Measurements from ENCODE around the gene AGTPBP1.
"Not testable (repeated sequence)": the region's sequence is repeated elsewhere in the genome, so short reads cannot be mapped to it uniquely, and the experiment has no call there.

AGTPBP1 gene

GRCh38 chr9:85741875-85742596 lies at the start of gene AGTPBP1:
Gene AGTPBP1, minus strand, starts transcription at chr9:85741954. Its CDS starts 29,421 bp downstream, at chr9:85712533.
- DNase-seq: peak; percentile 91

GRCh38 chr9:85786116-85786515 lies 44.4 kb upstream of the AGTPBP1 start:
- not testable (repeated sequence) for DNase-seq

- DNase-seq: not testable (repeated sequence)
Measured at GRCh38 chr9:85773844-85774243, 32.1 kb upstream of the AGTPBP1 start.

- not testable (repeated sequence) for DNase-seq
Measured at GRCh38 chr9:85761802-85762201, 20.0 kb upstream of the AGTPBP1 start.

- not testable (repeated sequence) for DNase-seq
Measured at GRCh38 chr9:85757716-85758115, 16.0 kb upstream of the AGTPBP1 start.

- DNase-seq: not testable (repeated sequence)
Measured at GRCh38 chr9:85756216-85756615, 14.5 kb upstream of the AGTPBP1 start.

GRCh38 chr9:85746309-85746708 lies 4.6 kb upstream of the AGTPBP1 start:
- DNase-seq: no peak

GRCh38 chr9:85745203-85745602 lies 3.4 kb upstream of the AGTPBP1 start:
- no peak for DNase-seq

GRCh38 chr9:85744480-85744879 lies 2.7 kb upstream of the AGTPBP1 start:
- DNase-seq: no peak

GRCh38 chr9:85743275-85744128 lies 1.7 kb upstream of the AGTPBP1 start:
- DNase-seq: no peak

GRCh38 chr9:85742597-85742936 lies 813 bp upstream of the AGTPBP1 start:
- no peak for DNase-seq

GRCh38 chr9:85741095-85741874 lies 469 bp downstream of the AGTPBP1 start:
- peak; percentile 69 for DNase-seq

- no peak for DNase-seq
Measured at GRCh38 chr9:85740787-85741094, 1.0 kb downstream of the AGTPBP1 start.

GRCh38 chr9:85738509-85738908 lies 3.2 kb downstream of the AGTPBP1 start:
- no peak for DNase-seq

GRCh38 chr9:85737671-85738070 lies 4.1 kb downstream of the AGTPBP1 start:
- DNase-seq: no peak

- DNase-seq: no peak
Measured at GRCh38 chr9:85730916-85731630, 10.7 kb downstream of the AGTPBP1 start.

- DNase-seq: no peak
Measured at GRCh38 chr9:85729882-85730281, 11.9 kb downstream of the AGTPBP1 start.

GRCh38 chr9:85727500-85727899 lies 14.3 kb downstream of the AGTPBP1 start:
- DNase-seq: no peak

- DNase-seq: no peak
Measured at GRCh38 chr9:85726737-85727136, 15.0 kb downstream of the AGTPBP1 start.

GRCh38 chr9:85723215-85723614 lies 18.5 kb downstream of the AGTPBP1 start:
- DNase-seq: no peak

GRCh38 chr9:85719411-85719810 lies 22.3 kb downstream of the AGTPBP1 start:
- not testable (repeated sequence) for DNase-seq

GRCh38 chr9:85717818-85718217 lies 23.9 kb downstream of the AGTPBP1 start:
- not testable (repeated sequence) for DNase-seq

- DNase-seq: no peak
Measured at GRCh38 chr9:85717220-85717619, 24.5 kb downstream of the AGTPBP1 start.
